ENCODE results near the gene POLR2H. TPM values are rescaled to one million over a fixed set of nuclear protein-coding genes. Genes with fewer than 3 reads are reported as not detected.
A peak's percentile ranks its signal among the peaks of the same experiment; 100 is the strongest.

Gene POLR2H
- total RNA-seq, 6 donors from 2014 or later: 41.4 to 235 (median 66.2) TPM

GRCh38 chr3:184344579-184345316, 16.8 kb upstream of the POLR2H start:
- peak overlapping the region in 1 of 4 donors; percentile 32 for H3K27ac ChIP-seq
- no peaks in the 10 kb centered on the region for H3K9me3 ChIP-seq
- peaks cover 0 to 34% (median 22%) of the 10 kb centered on the region in 4 donors for H3K36me3 ChIP-seq
- no peaks in the 10 kb centered on the region for H3K27me3 ChIP-seq
- no peak for TF ChIP-seq CTCF (IDR thresholded peaks at IDR 0.05)
- ATAC-seq (ENCODE audit: low FRiP score in 2 of 2) (no peak), DNase-seq (peak in 1 of 2 donors; percentile 77)
- peaks cover 6 to 23% (median 13%) of the 10 kb centered on the region in 4 donors for H3K4me1 ChIP-seq
- H3K4me3 ChIP-seq: no peak overlapping the region
- WGBS, 2 donors: 81 to 85% methylated on average over 5 to 21 of the region's 24 CpGs

GRCh38 chr3:184345317-184346144, 16.0 kb upstream of the POLR2H start:
- peak; percentile 66 to 80 for ATAC-seq (ENCODE audit: low FRiP score in 2 of 2)
- no peaks in the 10 kb centered on the region for H3K9me3 ChIP-seq
- peaks cover 0 to 34% (median 22%) of the 10 kb centered on the region in 4 donors for H3K36me3 ChIP-seq
- no peak for TF ChIP-seq POLR2AphosphoS5 (IDR thresholded peaks at IDR 0.05)
- peak; percentile 18 to 64 (median 50) for TF ChIP-seq CTCF (IDR thresholded peaks at IDR 0.05)
- peak in 1 of 4 donors; percentile 29 for TF ChIP-seq EP300 (IDR thresholded peaks at IDR 0.05)
- peak in 1 of 4 donors; percentile 22 for TF ChIP-seq POLR2A (IDR thresholded peaks at IDR 0.05)
- H3K4me3 ChIP-seq: no peak overlapping the region
- peak in 1 of 2 donors; percentile 89 for DNase-seq
- H3K4me1 ChIP-seq: peaks cover 6 to 23% (median 13%) of the 10 kb centered on the region in 4 donors
- H3K27ac ChIP-seq: peak overlapping the region in 2 of 4 donors; percentile 32 to 48
- WGBS, 2 donors: 50 to 59% methylated on average over 14 of the region's 14 CpGs
- no peaks in the 10 kb centered on the region for H3K27me3 ChIP-seq

- Histone ChIP-seq H3K27ac (peak overlapping the region in 1 of 4 donors; percentile 32), H3K4me3 (no peak overlapping the region), H3K9me3 (no peaks in the 10 kb centered on the region), H3K4me1 (peaks cover 5 to 19% (median 11%) of the 10 kb centered on the region in 4 donors), H3K36me3 (peaks cover 0 to 33% (median 21%) of the 10 kb centered on the region in 4 donors), H3K27me3 (no peaks in the 10 kb centered on the region)
- no peak for DNase-seq
- no peak for TF ChIP-seq CTCF (IDR thresholded peaks at IDR 0.05)
- TF ChIP-seq POLR2A (IDR thresholded peaks at IDR 0.05): no peak
- TF ChIP-seq POLR2AphosphoS5 (IDR thresholded peaks at IDR 0.05): no peak
- TF ChIP-seq EP300 (IDR thresholded peaks at IDR 0.05): no peak
- WGBS, 2 donors: 87 to 95% methylated on average over 13 to 20 of the region's 20 CpGs
- no peak for ATAC-seq (ENCODE audit: low FRiP score in 2 of 2)
Observed at GRCh38 chr3:184346480-184347190, 14.9 kb upstream of the POLR2H start.

- no peak for ATAC-seq (ENCODE audit: low FRiP score in 2 of 2)
- WGBS, 2 donors: 67 to 71% methylated on average over 12 of the region's 12 CpGs
- Histone ChIP-seq H3K27ac (no peak overlapping the region), H3K4me1 (peaks cover 4 to 12% (median 10%) of the 10 kb centered on the region in 4 donors), H3K9me3 (no peaks in the 10 kb centered on the region), H3K27me3 (no peaks in the 10 kb centered on the region), H3K36me3 (peaks cover 0 to 25% (median 14%) of the 10 kb centered on the region in 4 donors), H3K4me3 (no peak overlapping the region)
- DNase-seq: no peak
- TF ChIP-seq CTCF (IDR thresholded peaks at IDR 0.05) (no peak), POLR2AphosphoS5 (IDR thresholded peaks at IDR 0.05) (no peak), EP300 (IDR thresholded peaks at IDR 0.05) (no peak), POLR2A (IDR thresholded peaks at IDR 0.05) (no peak)
Observed at GRCh38 chr3:184347321-184348056, 14.0 kb upstream of the POLR2H start.
